WTC11 (cell line): ENCODE data around the gene NELFCD. TPM values are rescaled to one million over a fixed set of nuclear protein-coding genes. Genes with fewer than 3 reads are reported as not detected.

ENCODE experiments used
- ATAC-seq: fragments of 200-7000 bp; cut with Tn5 transposase; 2 replicates; pipeline ENCODE4 v1.10.0; 2021; ENCODE audit warnings: mild to moderate bottlenecking, moderate library complexity
- CTCF ChIA-PET: fragments of 300-600 bp; sonication (Branson Sonifier 250); formaldehyde crosslinking; loops from one replicate; lab custom pipeline; 2021; ENCODE audit warnings: antibody characterized with exemption; lab: Charles Lee
- POLR2A ChIA-PET: fragments of 350-600 bp; sonication (Branson Sonifier 250); formaldehyde crosslinking; loops from one replicate; lab custom pipeline; 2021; ENCODE audit warnings: antibody characterized with exemption; lab: Charles Lee
- DNase-seq: peaks from one replicate; pipeline ENCODE4 v3.0.0; 2021; ENCODE audit warnings: low spot score
- H3K27ac Mint-ChIP-seq: 2 replicates; pipeline ENCODE4 v1.8.0; 2021; ENCODE audit warnings: mixed read lengths
- H3K27me3 Mint-ChIP-seq: 2 replicates; pipeline ENCODE4 v1.8.0; 2021; ENCODE audit warnings: low read depth, mild to moderate bottlenecking, moderate library complexity, mixed read lengths
- H3K36me3 Mint-ChIP-seq: 2 replicates; pipeline ENCODE4 v1.8.0; 2021; ENCODE audit warnings: mixed read lengths
- H3K4me1 Mint-ChIP-seq: 2 replicates; pipeline ENCODE4 v1.8.0; 2022; ENCODE audit warnings: mixed read lengths
- H3K4me3 Mint-ChIP-seq: 2 replicates; pipeline ENCODE4 v1.8.0; 2021; ENCODE audit warnings: mild to moderate bottlenecking, moderate library complexity, mixed read lengths
- H3K9me3 Mint-ChIP-seq: 2 replicates; pipeline ENCODE4 v1.8.0; 2021; ENCODE audit warnings: mixed read lengths
- ATF1 ChIP-seq: sonication (generic); formaldehyde crosslinking; IDR thresholded peaks from 2 replicates; pipeline ENCODE4 v1.8.1; 2023; ENCODE audit warnings: mild to moderate bottlenecking, moderate library complexity, missing genetic modification reagents
- ATF3 ChIP-seq: sonication (generic); formaldehyde crosslinking; conservative IDR thresholded peaks from 2 replicates; pipeline ENCODE4 v1.8.1; 2022; ENCODE audit warnings: mild to moderate bottlenecking, missing genetic modification reagents
- EMX1 ChIP-seq: fragments of 250-450 bp; sonication (Bioruptor Pico); IDR thresholded peaks from 2 replicates; pipeline ENCODE4 v1.8.0; 2021; ENCODE audit warnings: mild to moderate bottlenecking
- ESRRA ChIP-seq: sonication (generic); formaldehyde crosslinking; IDR thresholded peaks from 2 replicates; pipeline ENCODE4 v1.8.1; 2022; ENCODE audit warnings: mild to moderate bottlenecking, missing genetic modification reagents, borderline replicate concordance
- FOXJ3 ChIP-seq: sonication (generic); formaldehyde crosslinking; IDR thresholded peaks from 2 replicates; pipeline ENCODE4 v1.9.0; 2021; ENCODE audit warnings: missing genetic modification reagents, mild to moderate bottlenecking, borderline replicate concordance
- FOXK1 ChIP-seq: sonication (generic); formaldehyde crosslinking; IDR thresholded peaks from 2 replicates; pipeline ENCODE4 v1.8.0; 2022; ENCODE audit warnings: mild to moderate bottlenecking, moderate library complexity, missing genetic modification reagents
- GABPB1 ChIP-seq: sonication (generic); formaldehyde crosslinking; IDR thresholded peaks from 2 replicates; pipeline ENCODE4 v1.8.1; 2023; ENCODE audit warnings: mild to moderate bottlenecking, missing genetic modification reagents
- MXD4 ChIP-seq: fragments of 250-450 bp; sonication (Bioruptor Pico); IDR thresholded peaks from 2 replicates; pipeline ENCODE4 v1.8.0; 2021; ENCODE audit warnings: mild to moderate bottlenecking, moderate library complexity, borderline replicate concordance
- NFYB ChIP-seq: sonication (generic); formaldehyde crosslinking; conservative IDR thresholded peaks from 2 replicates; pipeline ENCODE4 v1.8.0; 2022; ENCODE audit warnings: low read depth, missing genetic modification reagents
- NR1H2 ChIP-seq: sonication (generic); formaldehyde crosslinking; IDR thresholded peaks from 2 replicates; pipeline ENCODE4 v1.9.0; 2021; ENCODE audit warnings: mild to moderate bottlenecking, moderate library complexity, missing genetic modification reagents
- OVOL2 ChIP-seq: fragments of 250-450 bp; sonication (Bioruptor Pico); IDR thresholded peaks from 2 replicates; pipeline ENCODE4 v1.9.0; 2021; ENCODE audit warnings: mild to moderate bottlenecking, borderline replicate concordance
- PREB ChIP-seq: sonication (generic); formaldehyde crosslinking; IDR thresholded peaks from 2 replicates; pipeline ENCODE4 v1.8.1; 2022; ENCODE audit warnings: mild to moderate bottlenecking, missing genetic modification reagents, moderate library complexity, borderline replicate concordance
- SMAD3 ChIP-seq: sonication (generic); formaldehyde crosslinking; IDR thresholded peaks from 2 replicates; pipeline ENCODE4 v1.8.0; 2022; ENCODE audit warnings: missing genetic modification reagents, mild to moderate bottlenecking, borderline replicate concordance
- USF2 ChIP-seq: sonication (generic); formaldehyde crosslinking; IDR thresholded peaks from 2 replicates; pipeline ENCODE4 v1.8.1; 2023; ENCODE audit warnings: mild to moderate bottlenecking, missing genetic modification reagents, moderate library complexity
- total RNA-seq: library from RNA; stranded (reverse); gene quantifications from 3 replicates; pipeline ENCODE4 v1.2.3, GENCODE V29; 2021
- TF ChIP-seq, protein P1 (sequence below): fragments of 250-450 bp; sonication (Bioruptor Pico); IDR thresholded peaks from 2 replicates; pipeline ENCODE4 v1.9.0; 2021; ENCODE audit warnings: mild to moderate bottlenecking
- TF ChIP-seq, protein P2 (sequence below): fragments of 250-450 bp; sonication (Bioruptor Pico); conservative IDR thresholded peaks from 2 replicates; pipeline ENCODE4 v1.9.0; 2021; ENCODE audit warnings: mild to moderate bottlenecking
- TF ChIP-seq, protein P3 (sequence below): fragments of 200-600 bp; IDR thresholded peaks from 2 replicates; pipeline ENCODE4 v1.8.0; 2022; ENCODE audit warnings: antibody characterized with exemption
- TF ChIP-seq, protein P4 (sequence below): fragments of 250-450 bp; sonication (Bioruptor Pico); IDR thresholded peaks from 2 replicates; pipeline ENCODE4 v1.9.0; 2021; ENCODE audit warnings: mild to moderate bottlenecking
- TF ChIP-seq, protein P5 (sequence below): sonication (generic); formaldehyde crosslinking; IDR thresholded peaks from 2 replicates; pipeline ENCODE4 v1.8.1; 2023; ENCODE audit warnings: mild to moderate bottlenecking, missing genetic modification reagents

The NELFCD gene
- total RNA-seq, 1 experiment from 2014 or later = 66.9 TPM

DNA sequence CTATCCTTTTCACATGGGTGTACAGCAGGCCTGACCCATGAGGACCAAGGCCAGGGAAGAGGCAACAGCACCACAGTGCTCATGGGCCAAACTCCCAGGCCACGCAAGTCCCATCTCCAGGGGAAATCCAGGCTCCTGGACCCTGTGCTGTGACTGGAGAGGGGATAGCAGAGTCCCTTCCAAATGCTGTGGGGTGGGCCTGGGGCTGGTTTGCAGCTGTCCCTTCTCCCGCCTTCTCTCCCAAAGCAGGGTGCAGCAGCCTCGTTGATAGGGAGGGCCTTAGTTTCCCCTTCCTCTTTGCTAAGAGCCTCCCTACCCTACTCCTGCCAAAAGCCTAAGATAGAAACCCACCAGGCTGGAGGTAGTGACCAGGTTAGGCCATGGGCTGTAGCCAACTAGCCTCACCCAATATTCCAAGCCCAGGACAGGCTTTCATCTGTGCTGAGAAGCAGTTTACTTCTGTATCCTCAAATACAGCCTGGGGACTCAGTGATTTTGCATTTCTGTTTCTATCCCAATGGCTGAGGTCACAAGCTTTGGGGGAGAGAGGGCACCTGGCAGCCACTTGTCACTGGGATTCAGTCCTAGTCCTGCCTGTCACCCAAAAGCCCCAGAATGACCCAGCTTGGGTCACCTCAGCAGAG is 24.6 kb downstream of the NELFCD start (continued):
- TF ChIP-seq, protein P1, sequence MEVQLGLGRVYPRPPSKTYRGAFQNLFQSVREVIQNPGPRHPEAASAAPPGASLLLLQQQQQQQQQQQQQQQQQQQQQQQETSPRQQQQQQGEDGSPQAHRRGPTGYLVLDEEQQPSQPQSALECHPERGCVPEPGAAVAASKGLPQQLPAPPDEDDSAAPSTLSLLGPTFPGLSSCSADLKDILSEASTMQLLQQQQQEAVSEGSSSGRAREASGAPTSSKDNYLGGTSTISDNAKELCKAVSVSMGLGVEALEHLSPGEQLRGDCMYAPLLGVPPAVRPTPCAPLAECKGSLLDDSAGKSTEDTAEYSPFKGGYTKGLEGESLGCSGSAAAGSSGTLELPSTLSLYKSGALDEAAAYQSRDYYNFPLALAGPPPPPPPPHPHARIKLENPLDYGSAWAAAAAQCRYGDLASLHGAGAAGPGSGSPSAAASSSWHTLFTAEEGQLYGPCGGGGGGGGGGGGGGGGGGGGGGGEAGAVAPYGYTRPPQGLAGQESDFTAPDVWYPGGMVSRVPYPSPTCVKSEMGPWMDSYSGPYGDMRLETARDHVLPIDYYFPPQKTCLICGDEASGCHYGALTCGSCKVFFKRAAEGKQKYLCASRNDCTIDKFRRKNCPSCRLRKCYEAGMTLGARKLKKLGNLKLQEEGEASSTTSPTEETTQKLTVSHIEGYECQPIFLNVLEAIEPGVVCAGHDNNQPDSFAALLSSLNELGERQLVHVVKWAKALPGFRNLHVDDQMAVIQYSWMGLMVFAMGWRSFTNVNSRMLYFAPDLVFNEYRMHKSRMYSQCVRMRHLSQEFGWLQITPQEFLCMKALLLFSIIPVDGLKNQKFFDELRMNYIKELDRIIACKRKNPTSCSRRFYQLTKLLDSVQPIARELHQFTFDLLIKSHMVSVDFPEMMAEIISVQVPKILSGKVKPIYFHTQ = no peak
- TF ChIP-seq USF2 (CRISPR knock-in tag) (no peak), EMX1 (CRISPR knock-in tag) (no peak), NFYB (CRISPR knock-in tag) (no peak), ATF1 (CRISPR knock-in tag) (no peak)

DNA sequence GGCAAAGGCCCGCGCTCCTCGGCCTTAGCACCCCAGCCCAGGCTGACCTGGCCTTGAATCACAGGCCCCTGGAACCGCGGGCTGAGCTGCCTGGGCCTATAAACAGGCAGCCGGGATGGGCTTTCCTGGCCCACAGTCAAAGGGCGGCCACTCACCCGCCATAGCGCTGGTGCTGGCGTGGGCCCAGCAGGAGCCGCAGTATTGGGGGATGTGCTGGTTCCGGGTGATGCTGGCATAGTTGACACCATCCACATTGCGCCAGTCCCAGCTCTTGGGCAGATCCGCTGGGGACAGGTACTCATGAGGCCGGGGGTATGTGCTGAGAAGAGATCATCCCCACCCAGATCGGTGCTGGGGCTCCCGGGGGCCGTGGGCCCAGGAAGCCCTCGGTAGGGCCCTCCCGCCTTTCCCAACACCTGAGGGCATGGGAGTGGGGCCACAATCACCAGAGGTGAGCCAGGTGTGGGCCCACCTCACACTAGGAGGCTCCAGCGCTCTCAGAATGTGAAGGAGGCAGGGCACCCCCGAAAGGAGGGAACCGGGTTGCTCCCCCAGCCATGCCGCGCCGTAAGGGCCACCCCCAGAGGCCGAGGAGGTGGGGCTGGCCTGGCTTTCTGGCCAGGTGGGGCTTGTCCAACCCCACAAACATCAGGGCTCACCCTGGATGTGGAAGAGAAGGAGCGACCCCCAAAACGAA is 25.3 kb downstream of the NELFCD start:
- Mint-ChIP-seq H3K27ac (no peak overlapping the region), H3K4me3 (peak overlapping the region; percentile 60), H3K36me3 (no peaks in the 10 kb centered on the region), H3K4me1 (peaks cover 23% of the 10 kb centered on the region), H3K27me3 (peaks cover 28% of the 10 kb centered on the region), H3K9me3 (no peaks in the 10 kb centered on the region)
- ATAC-seq (peak; percentile 4; the same call in 1 of the 2 replicates), DNase-seq (no peak)
- CTCF ChIA-PET = no interaction called here
- POLR2A ChIA-PET = no interaction called here
- TF ChIP-seq SMAD3 (CRISPR knock-in tag) = no peak
- TF ChIP-seq ESRRA (CRISPR knock-in tag) = no peak
- no peak for TF ChIP-seq FOXJ3
- no peak for TF ChIP-seq NR1H2 (CRISPR knock-in tag)
- TF ChIP-seq OVOL2 = no peak
- TF ChIP-seq FOXK1 (CRISPR knock-in tag) = no peak
- TF ChIP-seq, protein P2, sequence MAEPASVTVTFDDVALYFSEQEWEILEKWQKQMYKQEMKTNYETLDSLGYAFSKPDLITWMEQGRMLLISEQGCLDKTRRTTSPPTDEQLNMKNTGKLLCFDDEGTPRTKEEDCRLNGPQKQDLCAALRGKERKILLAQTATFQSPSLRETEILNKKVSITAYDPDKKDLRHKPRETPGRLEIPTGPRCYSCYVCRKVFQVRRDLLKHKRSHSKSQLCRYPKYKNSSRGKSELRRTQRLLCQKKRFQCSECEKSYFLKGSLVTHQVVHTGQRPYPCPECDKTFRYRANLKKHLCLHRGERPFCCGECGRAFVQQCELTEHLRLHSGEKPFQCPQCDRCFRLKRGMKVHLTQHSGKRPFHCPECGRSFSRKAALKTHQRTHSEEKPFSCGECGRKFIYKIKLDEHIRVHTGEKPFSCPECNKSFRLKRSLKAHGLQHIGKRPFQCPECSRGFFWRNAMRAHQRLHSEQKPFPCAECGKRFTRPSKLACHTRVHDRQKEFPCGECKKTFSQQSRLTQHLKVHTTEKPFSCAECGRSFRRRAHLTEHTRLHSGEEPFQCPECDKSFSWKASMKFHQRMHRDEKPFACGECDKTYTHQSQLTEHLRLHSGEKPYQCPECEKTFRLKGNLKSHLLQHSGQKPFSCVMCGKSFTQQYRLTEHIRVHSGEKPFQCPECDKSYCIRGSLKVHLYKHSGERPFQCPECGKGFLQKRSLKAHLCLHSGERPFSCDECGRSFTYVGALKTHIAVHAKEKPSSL (CRISPR knock-in tag) = no peak
- TF ChIP-seq MXD4 (CRISPR knock-in tag) = no peak
- TF ChIP-seq PREB (CRISPR knock-in tag) = no peak
- no peak for TF ChIP-seq GABPB1 (CRISPR knock-in tag)
- no peak for TF ChIP-seq ATF3 (CRISPR knock-in tag)
- TF ChIP-seq, protein P3, sequence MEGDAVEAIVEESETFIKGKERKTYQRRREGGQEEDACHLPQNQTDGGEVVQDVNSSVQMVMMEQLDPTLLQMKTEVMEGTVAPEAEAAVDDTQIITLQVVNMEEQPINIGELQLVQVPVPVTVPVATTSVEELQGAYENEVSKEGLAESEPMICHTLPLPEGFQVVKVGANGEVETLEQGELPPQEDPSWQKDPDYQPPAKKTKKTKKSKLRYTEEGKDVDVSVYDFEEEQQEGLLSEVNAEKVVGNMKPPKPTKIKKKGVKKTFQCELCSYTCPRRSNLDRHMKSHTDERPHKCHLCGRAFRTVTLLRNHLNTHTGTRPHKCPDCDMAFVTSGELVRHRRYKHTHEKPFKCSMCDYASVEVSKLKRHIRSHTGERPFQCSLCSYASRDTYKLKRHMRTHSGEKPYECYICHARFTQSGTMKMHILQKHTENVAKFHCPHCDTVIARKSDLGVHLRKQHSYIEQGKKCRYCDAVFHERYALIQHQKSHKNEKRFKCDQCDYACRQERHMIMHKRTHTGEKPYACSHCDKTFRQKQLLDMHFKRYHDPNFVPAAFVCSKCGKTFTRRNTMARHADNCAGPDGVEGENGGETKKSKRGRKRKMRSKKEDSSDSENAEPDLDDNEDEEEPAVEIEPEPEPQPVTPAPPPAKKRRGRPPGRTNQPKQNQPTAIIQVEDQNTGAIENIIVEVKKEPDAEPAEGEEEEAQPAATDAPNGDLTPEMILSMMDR = no peak
- TF ChIP-seq, protein P4, sequence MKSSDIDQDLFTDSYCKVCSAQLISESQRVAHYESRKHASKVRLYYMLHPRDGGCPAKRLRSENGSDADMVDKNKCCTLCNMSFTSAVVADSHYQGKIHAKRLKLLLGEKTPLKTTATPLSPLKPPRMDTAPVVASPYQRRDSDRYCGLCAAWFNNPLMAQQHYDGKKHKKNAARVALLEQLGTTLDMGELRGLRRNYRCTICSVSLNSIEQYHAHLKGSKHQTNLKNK (CRISPR knock-in tag) = no peak
- TF ChIP-seq, protein P5, sequence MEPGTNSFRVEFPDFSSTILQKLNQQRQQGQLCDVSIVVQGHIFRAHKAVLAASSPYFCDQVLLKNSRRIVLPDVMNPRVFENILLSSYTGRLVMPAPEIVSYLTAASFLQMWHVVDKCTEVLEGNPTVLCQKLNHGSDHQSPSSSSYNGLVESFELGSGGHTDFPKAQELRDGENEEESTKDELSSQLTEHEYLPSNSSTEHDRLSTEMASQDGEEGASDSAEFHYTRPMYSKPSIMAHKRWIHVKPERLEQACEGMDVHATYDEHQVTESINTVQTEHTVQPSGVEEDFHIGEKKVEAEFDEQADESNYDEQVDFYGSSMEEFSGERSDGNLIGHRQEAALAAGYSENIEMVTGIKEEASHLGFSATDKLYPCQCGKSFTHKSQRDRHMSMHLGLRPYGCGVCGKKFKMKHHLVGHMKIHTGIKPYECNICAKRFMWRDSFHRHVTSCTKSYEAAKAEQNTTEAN (CRISPR knock-in tag) = no peak
